ENCODE data around the gene EPX.

EPX gene

GRCh38 chr17:58252141-58252540 lies 59.6 kb downstream of the EPX start:
- no peak for DNase-seq (ENCODE audit: low read depth)

- no peak for DNase-seq (ENCODE audit: low read depth)
These were observed 60.6 kb downstream of the EPX start for GRCh38 chr17:58253082-58253481.

Data from stimulated activated CD8-positive, alpha-beta memory T cell treated with anti-CD3 and anti-CD28 coated beads, Interleukin-15, amount 100 ng/mL, for 24 hours (primary cell).